Activated T-cell treated with anti-CD3 and anti-CD28 coated beads, Interleukin-2, amount 50 U/mL, for 24 hours (primary cell): ENCODE measurements around the gene HMCN2.
"Not testable (repeated sequence)": the region's sequence is repeated elsewhere in the genome, so short reads cannot be mapped to it uniquely, and the experiment has no call there.

Source experiments
- DNase-seq: peaks from one replicate; pipeline ENCODE4 v3.0.0-alpha.2; 2020
- H3K27ac Mint-ChIP-seq: 2 replicates; pipeline ENCODE4 v1.8.0; 2020; ENCODE audit warnings: mild to moderate bottlenecking, mixed read lengths
- H3K27me3 Mint-ChIP-seq: 2 replicates; pipeline ENCODE4 v1.8.0; 2020; ENCODE audit warnings: mixed read lengths
- H3K36me3 Mint-ChIP-seq: 2 replicates; pipeline ENCODE4 v1.8.0; 2020; ENCODE audit warnings: low read depth, mixed read lengths
- H3K4me1 Mint-ChIP-seq: 2 replicates; pipeline ENCODE4 v1.8.0; 2020; ENCODE audit warnings: low read depth, mixed read lengths
- H3K4me3 Mint-ChIP-seq: 2 replicates; pipeline ENCODE4 v1.8.0; 2020; ENCODE audit warnings: mild to moderate bottlenecking, moderate library complexity, mixed read lengths
- H3K9me3 Mint-ChIP-seq: 2 replicates; pipeline ENCODE4 v1.8.0; 2020; ENCODE audit warnings: mixed read lengths

Gene HMCN2

DNA sequence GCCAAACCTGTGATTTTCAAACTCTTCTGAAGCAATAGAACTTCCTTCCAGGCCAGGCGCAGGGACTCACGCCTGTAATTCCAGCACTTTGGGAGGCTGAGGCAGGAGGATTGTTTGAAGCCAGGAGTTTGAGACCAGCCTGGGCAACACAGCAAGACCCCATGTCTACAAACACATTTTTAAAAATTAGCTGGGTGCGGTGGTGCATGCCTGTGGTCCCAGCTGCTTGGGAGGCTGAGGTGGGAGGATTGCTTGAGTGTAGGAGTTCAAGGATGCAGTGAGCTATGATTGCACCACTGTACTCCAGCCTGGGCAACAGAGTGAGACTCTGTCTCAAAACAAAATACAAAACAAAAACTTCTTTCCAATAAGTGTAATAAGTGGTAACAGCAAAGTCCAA is 136.2 kb downstream of the HMCN2 start:
- not testable (repeated sequence) for H3K9me3 Mint-ChIP-seq, H3K4me1 Mint-ChIP-seq, H3K27me3 Mint-ChIP-seq, H3K36me3 Mint-ChIP-seq, H3K4me3 Mint-ChIP-seq, DNase-seq, H3K27ac Mint-ChIP-seq

DNA sequence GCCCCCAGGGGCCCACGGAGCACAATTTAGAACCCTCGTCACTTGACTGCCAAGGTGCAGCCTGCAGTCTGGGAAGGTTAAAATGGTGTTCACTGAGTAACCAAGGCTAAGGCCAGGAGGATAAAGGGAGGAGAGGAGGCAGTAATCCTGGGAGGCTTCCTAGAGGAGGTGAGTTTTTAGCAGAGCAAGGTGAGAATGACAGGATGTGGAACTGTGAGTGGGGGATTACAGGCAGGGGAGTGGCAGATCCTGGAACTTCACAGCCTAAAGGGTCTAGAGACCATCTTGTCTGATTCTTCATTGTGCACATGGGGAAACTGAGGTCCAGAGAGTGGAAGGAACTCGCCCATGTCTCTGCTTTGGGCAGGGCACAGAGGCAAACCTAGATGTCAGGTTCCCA is 136.7 kb downstream of the HMCN2 start:
- Mint-ChIP-seq H3K4me1 (no peaks in the 10 kb centered on the region), H3K27ac (no peak overlapping the region), H3K36me3 (no peaks in the 10 kb centered on the region), H3K27me3 (no peaks in the 10 kb centered on the region), H3K9me3 (no peaks in the 10 kb centered on the region), H3K4me3 (no peak overlapping the region)
- no peak for DNase-seq

DNA sequence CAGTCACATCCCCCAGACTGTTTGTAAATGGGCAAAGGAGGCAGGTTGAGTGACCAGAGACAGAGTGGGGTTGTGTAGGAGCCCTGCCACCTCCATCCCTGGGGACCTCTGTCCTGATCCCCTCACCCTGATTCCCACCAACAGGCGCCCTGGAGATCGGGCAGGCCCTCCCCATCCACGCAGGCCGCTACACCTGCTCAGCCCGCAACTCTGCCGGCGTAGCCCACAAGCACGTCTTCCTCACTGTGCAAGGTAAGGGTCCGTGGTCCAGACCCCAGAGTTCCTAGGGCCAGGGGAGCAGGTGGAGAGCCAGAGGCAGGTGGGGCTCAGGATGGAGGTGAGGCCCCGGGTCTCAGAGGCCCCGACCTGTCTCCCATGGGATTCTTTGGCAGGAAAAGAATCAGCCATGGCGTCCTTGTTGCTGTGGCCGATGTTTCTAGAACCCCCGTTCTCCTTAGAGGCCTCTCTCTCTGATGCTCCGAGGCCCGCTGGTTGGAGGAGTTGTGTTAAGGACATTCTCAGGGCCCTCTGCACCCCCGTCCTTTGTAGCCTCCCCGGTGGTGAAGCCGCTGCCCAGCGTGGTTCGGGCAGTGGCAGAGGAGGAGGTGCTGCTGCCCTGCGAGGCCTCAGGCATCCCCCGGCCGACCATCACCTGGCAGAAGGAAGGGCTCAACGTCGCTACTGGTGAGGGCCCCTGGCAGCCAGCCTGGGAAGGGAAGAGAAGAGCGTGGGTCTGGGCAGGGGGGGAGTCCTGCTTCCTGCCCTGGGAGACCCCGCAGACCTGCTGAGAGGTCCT is 137.3 kb downstream of the HMCN2 start:
- no peaks in the 10 kb centered on the region for H3K36me3 Mint-ChIP-seq
- no peak overlapping the region for H3K27ac Mint-ChIP-seq
- no peaks in the 10 kb centered on the region for H3K27me3 Mint-ChIP-seq
- no peak for DNase-seq
- H3K9me3 Mint-ChIP-seq, result no peaks in the 10 kb centered on the region
- H3K4me3 Mint-ChIP-seq, result no peak overlapping the region
- no peaks in the 10 kb centered on the region for H3K4me1 Mint-ChIP-seq

DNA sequence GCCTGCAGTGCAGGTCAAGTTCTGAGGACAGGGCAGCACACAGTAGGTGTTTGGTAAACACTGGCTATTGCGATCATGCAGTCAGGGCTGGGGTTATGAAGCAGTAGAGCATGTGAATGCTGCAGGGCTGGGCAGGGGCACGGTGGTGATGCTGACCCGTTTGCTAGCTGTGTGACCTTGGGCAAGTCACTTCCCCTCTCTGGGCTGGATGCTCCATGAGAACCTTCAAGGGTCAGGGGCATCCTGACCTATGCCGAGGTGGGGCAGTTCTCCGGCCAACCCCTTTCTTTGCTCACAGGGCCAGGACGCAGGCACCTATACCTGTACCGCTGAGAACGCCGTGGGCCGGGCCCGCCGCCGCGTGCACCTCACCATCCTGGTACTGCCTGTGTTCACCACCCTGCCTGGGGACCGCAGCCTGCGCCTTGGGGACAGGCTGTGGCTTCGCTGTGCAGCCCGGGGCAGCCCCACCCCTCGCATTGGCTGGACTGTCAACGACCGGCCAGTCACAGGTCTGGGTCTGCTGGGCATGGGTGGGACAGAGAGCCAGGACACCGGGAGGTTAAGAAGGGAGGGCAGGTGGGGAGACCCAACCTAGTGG is 140.2 kb downstream of the HMCN2 start:
- no peak for DNase-seq
- H3K27me3 Mint-ChIP-seq, result no peaks in the 10 kb centered on the region
- no peaks in the 10 kb centered on the region for H3K36me3 Mint-ChIP-seq
- H3K27ac Mint-ChIP-seq, result no peak overlapping the region
- H3K4me1 Mint-ChIP-seq, result no peaks in the 10 kb centered on the region
- no peak overlapping the region for H3K4me3 Mint-ChIP-seq
- no peaks in the 10 kb centered on the region for H3K9me3 Mint-ChIP-seq

DNA sequence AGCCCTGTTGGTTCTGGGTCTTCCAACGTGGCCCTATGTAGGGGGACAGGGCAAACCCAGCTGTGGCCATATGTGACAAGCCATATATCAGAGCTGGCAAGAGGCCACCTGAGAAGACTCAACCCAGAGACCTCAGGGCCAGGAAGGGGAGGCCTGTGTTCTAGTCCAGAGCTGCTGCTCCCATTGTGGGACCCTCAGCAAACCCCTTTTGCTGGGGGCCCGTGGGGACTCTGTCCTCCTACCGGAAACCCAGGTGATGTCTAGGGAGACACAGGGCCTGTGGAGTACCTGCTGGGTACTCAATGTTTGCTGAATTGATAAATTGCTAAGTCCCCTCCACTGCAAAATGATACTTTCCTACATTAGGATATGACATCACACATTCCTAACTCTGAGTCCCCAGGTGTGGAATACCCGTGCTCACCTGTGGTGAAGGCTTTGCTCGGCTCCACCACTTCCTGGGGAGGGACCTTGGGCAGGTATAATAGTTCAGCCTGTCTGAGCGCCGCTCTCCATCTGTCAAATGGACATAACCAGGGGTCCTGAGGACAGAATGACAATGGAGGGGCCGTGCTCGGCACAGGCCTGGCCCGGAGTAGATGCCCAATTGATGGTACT is 140.8 kb downstream of the HMCN2 start:
- Mint-ChIP-seq H3K27ac (no peak overlapping the region), H3K9me3 (no peaks in the 10 kb centered on the region), H3K36me3 (no peaks in the 10 kb centered on the region), H3K4me1 (no peaks in the 10 kb centered on the region), H3K4me3 (no peak overlapping the region), H3K27me3 (no peaks in the 10 kb centered on the region)
- no peak for DNase-seq

DNA sequence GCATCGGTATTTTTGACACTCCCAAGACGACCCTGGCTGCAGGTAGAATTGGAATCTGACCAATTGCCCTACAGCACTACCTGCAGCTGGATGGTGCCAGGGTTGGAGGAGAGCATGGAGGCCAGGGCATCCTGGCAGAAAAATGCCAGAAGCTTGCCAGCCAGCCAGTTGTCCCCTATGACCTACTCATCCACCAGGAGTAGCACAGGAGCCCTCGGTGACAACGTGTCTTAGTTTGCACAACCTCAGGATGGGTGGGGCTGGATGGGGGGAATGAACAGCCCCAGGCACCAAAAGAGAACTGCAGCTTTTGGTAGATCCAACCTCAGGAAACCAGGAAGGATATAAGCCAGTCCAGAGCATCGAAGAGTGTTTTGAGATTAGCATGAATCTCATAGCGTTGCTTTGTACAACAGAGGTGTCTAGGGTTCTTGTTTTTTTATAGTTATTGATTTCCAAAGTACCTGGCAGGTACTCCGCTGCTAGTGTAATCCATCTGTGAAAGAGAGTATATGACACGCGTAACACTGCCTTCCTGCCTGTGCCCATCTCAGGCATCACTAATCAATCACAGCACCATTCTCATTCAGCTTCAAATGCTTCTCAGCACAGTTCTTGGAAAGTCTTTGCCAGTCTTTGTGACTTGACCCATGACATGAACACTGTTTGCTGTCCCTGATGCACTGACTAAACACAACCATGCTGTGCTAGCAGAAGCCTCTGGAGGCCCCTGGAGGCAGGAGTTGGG is 142.5 kb downstream of the HMCN2 start:
- no peak overlapping the region for H3K27ac Mint-ChIP-seq
- no peak overlapping the region for H3K4me3 Mint-ChIP-seq
- no peaks in the 10 kb centered on the region for H3K4me1 Mint-ChIP-seq
- H3K27me3 Mint-ChIP-seq, result no peaks in the 10 kb centered on the region
- no peaks in the 10 kb centered on the region for H3K9me3 Mint-ChIP-seq
- H3K36me3 Mint-ChIP-seq, result no peaks in the 10 kb centered on the region
- DNase-seq, result no peak

DNA sequence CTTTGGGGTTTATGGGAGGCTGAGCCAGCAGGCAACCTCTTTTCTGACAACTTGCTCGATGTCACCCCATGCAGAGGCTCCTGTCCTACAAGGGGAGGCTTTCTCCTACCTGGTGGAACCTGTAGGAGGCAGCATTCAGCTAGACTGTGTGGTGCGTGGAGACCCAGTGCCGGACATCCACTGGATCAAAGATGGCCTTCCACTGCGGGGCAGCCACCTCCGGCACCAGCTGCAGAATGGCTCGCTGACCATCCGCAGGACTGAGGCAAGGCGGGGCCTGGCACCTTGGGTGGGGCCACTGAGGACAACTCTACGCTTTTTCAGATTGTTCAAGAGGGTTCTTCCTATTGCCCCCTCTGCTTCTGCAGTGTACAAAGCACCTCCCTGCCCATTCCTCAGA is 143.1 kb downstream of the HMCN2 start:
- Mint-ChIP-seq H3K4me3 (no peak overlapping the region), H3K9me3 (no peaks in the 10 kb centered on the region), H3K4me1 (no peaks in the 10 kb centered on the region), H3K27me3 (no peaks in the 10 kb centered on the region), H3K36me3 (no peaks in the 10 kb centered on the region), H3K27ac (no peak overlapping the region)
- no peak for DNase-seq

DNA sequence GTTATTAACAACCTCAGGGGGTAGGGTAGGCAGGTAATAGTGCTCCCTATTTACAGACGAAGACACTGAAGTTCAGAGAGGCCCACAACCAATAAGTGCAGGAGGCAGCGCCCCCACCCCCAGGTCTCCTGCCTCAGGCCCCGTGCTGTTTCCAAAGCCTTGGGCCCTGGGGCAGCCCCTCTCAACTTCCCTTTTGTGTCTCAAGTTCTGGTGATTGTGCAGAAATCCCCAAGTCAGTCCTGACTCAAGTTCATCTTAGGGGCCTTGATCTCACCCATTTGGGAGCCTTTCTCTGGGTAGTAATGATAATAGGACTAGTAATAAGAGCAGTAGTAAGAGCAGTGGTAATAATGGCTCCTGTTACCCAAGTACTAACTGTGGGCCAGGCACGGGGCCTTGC is 143.7 kb downstream of the HMCN2 start:
- Mint-ChIP-seq H3K27me3 (no peaks in the 10 kb centered on the region), H3K36me3 (no peaks in the 10 kb centered on the region), H3K27ac (no peak overlapping the region), H3K4me1 (no peaks in the 10 kb centered on the region), H3K9me3 (no peaks in the 10 kb centered on the region), H3K4me3 (no peak overlapping the region)
- DNase-seq, result no peak

DNA sequence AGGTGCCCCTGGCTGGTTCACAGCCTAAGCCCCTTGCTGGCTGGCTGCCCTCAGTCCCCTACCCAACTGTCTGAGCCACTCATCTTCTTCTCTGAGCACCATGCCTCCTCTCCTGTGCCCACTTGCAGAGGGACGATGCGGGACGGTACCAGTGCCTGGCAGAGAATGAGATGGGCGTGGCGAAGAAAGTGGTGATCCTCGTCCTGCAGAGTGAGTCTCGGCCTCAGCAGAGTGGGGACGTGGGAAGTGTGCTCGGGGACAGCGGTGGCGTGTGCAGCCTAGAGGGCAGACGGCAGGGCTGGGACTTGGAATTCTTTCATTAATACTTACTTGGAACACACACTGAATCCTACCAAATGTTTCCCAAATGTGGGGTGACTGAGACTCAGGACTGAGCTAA is 144.9 kb downstream of the HMCN2 start:
- no peaks in the 10 kb centered on the region for H3K36me3 Mint-ChIP-seq
- H3K4me3 Mint-ChIP-seq, result no peak overlapping the region
- DNase-seq, result no peak
- no peaks in the 10 kb centered on the region for H3K27me3 Mint-ChIP-seq
- H3K9me3 Mint-ChIP-seq, result no peaks in the 10 kb centered on the region
- H3K4me1 Mint-ChIP-seq, result no peaks in the 10 kb centered on the region
- no peak overlapping the region for H3K27ac Mint-ChIP-seq

DNA sequence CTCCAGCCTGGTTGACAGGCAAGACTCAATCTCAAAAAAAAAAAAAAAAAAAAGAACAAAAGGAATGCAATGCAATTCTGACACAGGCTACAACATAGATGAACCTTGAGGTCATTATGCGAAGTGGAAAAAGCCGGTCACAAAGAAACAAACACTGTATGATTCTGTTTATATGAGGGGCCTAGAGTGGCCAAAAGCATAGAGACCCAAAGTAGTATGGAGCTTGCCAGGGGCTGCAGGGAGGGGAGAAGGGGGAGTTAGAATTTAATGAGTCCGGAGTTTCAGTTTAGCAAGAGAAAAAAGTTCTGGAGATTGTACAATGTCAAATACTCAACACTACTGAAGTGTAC is 146.0 kb downstream of the HMCN2 start:
- DNase-seq, result no peak
- Mint-ChIP-seq H3K27me3 (peaks cover 3% of the 10 kb centered on the region), H3K27ac (no peak overlapping the region), H3K36me3 (no peaks in the 10 kb centered on the region), H3K9me3 (no peaks in the 10 kb centered on the region), H3K4me1 (no peaks in the 10 kb centered on the region), H3K4me3 (no peak overlapping the region)

DNA sequence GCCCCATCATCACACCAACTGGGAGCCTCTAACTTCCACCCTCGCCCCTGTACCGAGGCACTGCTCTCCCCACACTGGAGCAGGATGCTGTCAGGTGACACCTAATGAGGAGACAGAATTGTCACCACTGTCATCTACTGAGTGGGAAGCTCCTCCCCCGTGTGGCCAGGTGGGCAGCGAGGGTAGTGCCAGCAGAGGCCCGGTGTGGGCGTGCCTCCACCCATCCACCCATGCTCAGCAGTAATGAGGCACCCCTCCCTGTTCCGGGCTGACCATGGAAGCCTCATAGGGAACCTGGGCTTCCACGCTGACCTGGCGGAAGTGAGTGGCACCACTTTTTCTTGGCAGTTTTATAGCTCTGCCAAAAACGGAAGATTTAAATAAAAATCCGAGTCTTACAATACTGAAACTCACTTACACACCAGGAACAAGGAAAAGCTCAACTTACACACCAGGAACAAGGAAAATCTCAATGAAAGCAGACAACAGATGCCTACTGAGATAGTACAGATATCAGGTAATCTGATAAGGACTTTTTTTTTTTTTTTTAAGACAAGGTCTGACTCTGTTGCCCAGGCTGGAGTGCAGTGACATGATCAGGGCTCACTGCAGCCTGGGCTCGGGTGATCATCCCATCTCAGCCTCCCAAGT is 148.6 kb downstream of the HMCN2 start:
- H3K27ac Mint-ChIP-seq, result no peak overlapping the region
- DNase-seq, result no peak
- no peak overlapping the region for H3K4me3 Mint-ChIP-seq
- no peaks in the 10 kb centered on the region for H3K9me3 Mint-ChIP-seq
- H3K36me3 Mint-ChIP-seq, result no peaks in the 10 kb centered on the region
- no peaks in the 10 kb centered on the region for H3K4me1 Mint-ChIP-seq
- H3K27me3 Mint-ChIP-seq, result peaks cover 3% of the 10 kb centered on the region

DNA sequence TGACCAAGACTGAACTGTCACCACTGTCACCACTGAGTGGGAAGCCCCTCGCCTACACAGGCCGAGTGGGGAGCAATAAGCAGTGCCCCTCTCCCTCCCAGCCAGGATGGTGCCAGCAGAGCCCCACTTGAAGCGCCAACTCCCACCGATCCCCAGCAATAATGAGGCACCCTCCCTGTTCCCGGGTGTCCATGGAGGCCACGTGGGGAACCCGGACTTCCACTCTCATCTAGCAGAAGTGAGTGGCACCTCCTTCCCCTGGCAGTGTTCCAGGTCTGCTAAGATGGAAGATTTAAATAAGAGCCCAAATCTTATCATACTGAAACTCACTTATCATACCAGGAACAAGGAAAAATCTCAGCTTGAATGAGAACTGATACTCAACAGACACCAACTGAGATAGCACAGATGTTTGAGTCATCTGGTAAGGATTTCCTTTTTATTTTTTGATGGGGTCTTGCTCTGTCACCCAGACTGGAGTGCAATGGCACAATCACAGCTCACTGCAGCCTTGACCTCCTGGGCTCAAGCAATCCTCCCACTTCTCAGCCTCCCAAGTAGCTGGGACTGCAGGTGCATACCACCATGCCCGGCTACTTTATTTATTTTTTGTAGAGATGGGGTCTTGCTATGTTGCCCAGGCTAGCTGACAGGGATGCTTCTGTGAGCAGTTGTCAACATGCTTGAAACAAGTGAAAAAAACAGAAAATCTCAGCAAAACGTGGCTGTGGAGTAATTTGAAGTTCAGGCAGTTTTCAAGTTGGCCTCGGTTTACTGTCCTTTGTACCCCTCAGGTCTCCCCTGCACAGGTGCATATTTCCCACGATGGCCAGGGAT is 149.6 kb downstream of the HMCN2 start:
- DNase-seq, result no peak
- Mint-ChIP-seq H3K4me3 (no peak overlapping the region), H3K27ac (no peak overlapping the region), H3K4me1 (no peaks in the 10 kb centered on the region), H3K9me3 (no peaks in the 10 kb centered on the region), H3K27me3 (peaks cover 3% of the 10 kb centered on the region), H3K36me3 (no peaks in the 10 kb centered on the region)

DNA sequence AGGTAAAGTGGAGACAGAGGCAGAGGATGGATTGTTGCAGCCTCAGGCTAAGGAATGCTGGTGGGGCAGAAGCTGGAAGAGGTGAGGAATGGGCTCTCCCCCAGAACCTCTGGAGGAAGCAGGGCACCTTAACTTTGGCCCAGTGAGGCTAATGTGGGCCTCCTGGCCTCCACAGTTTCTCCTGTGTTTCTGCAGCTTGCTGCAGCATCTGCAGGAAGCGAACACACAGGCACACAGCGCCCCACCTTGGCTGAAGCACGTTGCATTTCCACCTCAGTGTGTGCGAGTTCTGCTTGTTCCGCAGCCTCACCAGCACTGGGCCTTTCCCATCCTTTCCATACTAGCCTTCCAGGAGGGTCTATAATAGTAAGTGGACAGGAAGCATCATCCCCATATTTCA is 152.0 kb downstream of the HMCN2 start:
- H3K27ac Mint-ChIP-seq, result no peak overlapping the region
- H3K9me3 Mint-ChIP-seq, result no peaks in the 10 kb centered on the region
- H3K36me3 Mint-ChIP-seq, result no peaks in the 10 kb centered on the region
- no peak for DNase-seq
- H3K4me3 Mint-ChIP-seq, result no peak overlapping the region
- H3K27me3 Mint-ChIP-seq, result peaks cover 3% of the 10 kb centered on the region
- no peaks in the 10 kb centered on the region for H3K4me1 Mint-ChIP-seq

DNA sequence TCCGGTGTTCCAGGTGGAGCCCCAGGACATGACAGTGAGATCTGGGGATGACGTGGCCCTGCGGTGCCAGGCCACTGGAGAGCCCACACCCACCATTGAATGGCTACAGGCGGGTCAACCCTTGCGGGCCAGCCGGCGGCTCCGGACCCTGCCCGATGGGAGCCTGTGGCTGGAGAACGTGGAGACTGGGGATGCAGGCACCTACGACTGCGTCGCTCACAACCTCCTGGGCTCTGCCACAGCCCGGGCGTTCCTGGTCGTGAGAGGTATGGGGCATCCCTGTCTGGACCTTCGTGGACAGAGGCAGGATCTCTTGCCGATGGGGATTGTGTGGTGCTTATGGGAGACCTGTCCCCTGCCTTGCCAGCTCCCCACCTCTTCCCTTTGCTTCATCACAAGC is 153.2 kb downstream of the HMCN2 start:
- Mint-ChIP-seq H3K27ac (no peak overlapping the region), H3K9me3 (no peaks in the 10 kb centered on the region), H3K4me1 (no peaks in the 10 kb centered on the region), H3K36me3 (no peaks in the 10 kb centered on the region), H3K4me3 (no peak overlapping the region), H3K27me3 (peaks cover 3% of the 10 kb centered on the region)
- DNase-seq, result no peak
